Measurements from ENCODE around the gene KLRG1. TPM values are rescaled to one million over a fixed set of nuclear protein-coding genes. Genes with fewer than 3 reads are reported as not detected.

The KLRG1 gene
- total and polyA plus RNA-seq, 4 donors = 0.95 to 2.8 (median 2.6) TPM

DNA sequence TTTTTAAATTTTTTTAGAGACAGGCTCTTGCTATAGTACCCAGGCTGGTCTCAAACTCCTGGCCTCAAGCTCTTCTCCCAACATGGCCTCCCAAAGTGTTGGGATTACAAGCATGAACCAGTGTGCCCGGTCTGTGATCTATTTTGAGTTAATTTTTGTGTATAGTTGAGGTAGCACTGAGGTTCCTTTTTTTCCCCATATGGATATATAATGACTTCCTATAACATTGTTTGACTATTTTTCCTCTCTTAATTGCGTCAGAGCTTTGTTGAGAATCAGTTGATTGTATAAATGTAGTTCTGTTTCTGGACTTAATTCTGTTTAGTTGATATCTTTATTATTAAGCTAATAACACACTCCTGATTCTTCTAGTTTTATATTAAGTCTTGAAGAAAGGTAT is 31.3 kb upstream of the KLRG1 start:
- H3K4me3 ChIP-seq (ENCODE audit: low read depth in 1 of 3, low read length in 3 of 3) = no peak overlapping the region
- no peak overlapping the region for H3K27ac ChIP-seq (ENCODE audit: low read depth in 1 of 2, low read length in 2 of 2)

DNA sequence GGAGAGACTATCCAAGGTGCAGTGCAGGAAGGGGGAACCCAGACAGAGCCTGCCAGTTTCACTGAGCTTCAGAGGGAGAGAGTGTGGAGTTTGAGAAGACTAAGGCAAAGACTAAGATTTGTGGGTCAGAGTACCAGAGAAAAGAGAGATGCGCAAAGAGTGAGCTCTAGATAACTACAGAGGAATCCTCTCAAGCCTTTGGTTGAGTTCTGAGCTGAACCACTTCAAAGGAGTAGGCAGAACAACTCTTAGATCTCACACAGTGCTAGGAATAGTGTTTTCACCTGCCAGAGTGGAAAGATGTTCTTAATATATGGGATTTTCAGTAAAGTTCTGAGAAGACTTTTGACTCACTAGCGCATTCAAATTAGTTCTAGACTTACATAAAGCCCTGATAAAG is 29.2 kb upstream of the KLRG1 start:
- H3K9ac ChIP-seq (ENCODE audit: low read depth in 1 of 2, low read length in 2 of 2) = no peak overlapping the region
- H3K4me1 ChIP-seq (ENCODE audit: control insufficient read depth in 4 of 4, insufficient read depth in 4 of 4, low read length in 3 of 4) = no peaks in the 10 kb centered on the region
- WGBS = 96% methylated on average over 2 of the region's 2 CpGs
- no peaks in the 10 kb centered on the region for H3K27me3 ChIP-seq (ENCODE audit: control insufficient read depth in 4 of 4, insufficient read depth in 4 of 4, low read length in 3 of 4)
- peaks cover 0 to 5% (median 4%) of the 10 kb centered on the region in 4 donors for H3K9me3 ChIP-seq (ENCODE audit: control insufficient read depth in 4 of 4, low read length in 3 of 4)
- no peak for DNase-seq (ENCODE audit: low spot score)
- no peak overlapping the region for H3K27ac ChIP-seq (ENCODE audit: low read depth in 1 of 2, low read length in 2 of 2)
- H3K4me3 ChIP-seq (ENCODE audit: low read depth in 1 of 3, low read length in 3 of 3) = no peak overlapping the region
- peaks cover 0 to 3% (median 0%) of the 10 kb centered on the region in 4 donors for H3K36me3 ChIP-seq (ENCODE audit: control insufficient read depth in 4 of 4, insufficient read depth in 3 of 4, low read depth in 1 of 4, low read length in 3 of 4)
- TF ChIP-seq, protein P1, sequence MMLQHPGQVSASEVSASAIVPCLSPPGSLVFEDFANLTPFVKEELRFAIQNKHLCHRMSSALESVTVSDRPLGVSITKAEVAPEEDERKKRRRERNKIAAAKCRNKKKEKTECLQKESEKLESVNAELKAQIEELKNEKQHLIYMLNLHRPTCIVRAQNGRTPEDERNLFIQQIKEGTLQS (IDR thresholded peaks at IDR 0.05) = no peak
- no peak for TF ChIP-seq FOXA2 (IDR thresholded peaks at IDR 0.05)
- no peak for TF ChIP-seq RXRA (IDR thresholded peaks at IDR 0.05)
- TF ChIP-seq FOXA1 (IDR thresholded peaks at IDR 0.05) = no peak
- TF ChIP-seq SP1 (IDR thresholded peaks at IDR 0.05) = no peak
- TF ChIP-seq, protein P2, sequence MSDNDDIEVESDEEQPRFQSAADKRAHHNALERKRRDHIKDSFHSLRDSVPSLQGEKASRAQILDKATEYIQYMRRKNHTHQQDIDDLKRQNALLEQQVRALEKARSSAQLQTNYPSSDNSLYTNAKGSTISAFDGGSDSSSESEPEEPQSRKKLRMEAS (IDR thresholded peaks at IDR 0.05) = no peak
- TF ChIP-seq JUND (IDR thresholded peaks at IDR 0.05) = no peak
- TF ChIP-seq, protein P3, sequence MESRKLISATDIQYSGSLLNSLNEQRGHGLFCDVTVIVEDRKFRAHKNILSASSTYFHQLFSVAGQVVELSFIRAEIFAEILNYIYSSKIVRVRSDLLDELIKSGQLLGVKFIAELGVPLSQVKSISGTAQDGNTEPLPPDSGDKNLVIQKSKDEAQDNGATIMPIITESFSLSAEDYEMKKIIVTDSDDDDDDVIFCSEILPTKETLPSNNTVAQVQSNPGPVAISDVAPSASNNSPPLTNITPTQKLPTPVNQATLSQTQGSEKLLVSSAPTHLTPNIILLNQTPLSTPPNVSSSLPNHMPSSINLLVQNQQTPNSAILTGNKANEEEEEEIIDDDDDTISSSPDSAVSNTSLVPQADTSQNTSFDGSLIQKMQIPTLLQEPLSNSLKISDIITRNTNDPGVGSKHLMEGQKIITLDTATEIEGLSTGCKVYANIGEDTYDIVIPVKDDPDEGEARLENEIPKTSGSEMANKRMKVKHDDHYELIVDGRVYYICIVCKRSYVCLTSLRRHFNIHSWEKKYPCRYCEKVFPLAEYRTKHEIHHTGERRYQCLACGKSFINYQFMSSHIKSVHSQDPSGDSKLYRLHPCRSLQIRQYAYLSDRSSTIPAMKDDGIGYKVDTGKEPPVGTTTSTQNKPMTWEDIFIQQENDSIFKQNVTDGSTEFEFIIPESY (IDR thresholded peaks at IDR 0.05) = no peak
- no peak for TF ChIP-seq TAF1 (conservative IDR thresholded peaks at IDR 0.05)
- TF ChIP-seq GABPA (IDR thresholded peaks at IDR 0.05 in 1 of 2, conservative IDR thresholded peaks at IDR 0.05 in 1 of 2) = no peak
- no peak for TF ChIP-seq HNF4A (conservative IDR thresholded peaks at IDR 0.05)
- no peak for TF ChIP-seq NR2F2 (IDR thresholded peaks at IDR 0.05)

More for the DNA sequence above, 31.3 kb upstream of the KLRG1 start:
- TF ChIP-seq GABPA (IDR thresholded peaks at IDR 0.05 in 1 of 2, conservative IDR thresholded peaks at IDR 0.05 in 1 of 2) (no peak), HNF4A (conservative IDR thresholded peaks at IDR 0.05) (no peak), HNF4G (IDR thresholded peaks at IDR 0.05) (no peak), YY1 (IDR thresholded peaks at IDR 0.05) (no peak), FOXA1 (IDR thresholded peaks at IDR 0.05) (no peak), RAD21 (IDR thresholded peaks at IDR 0.05) (no peak), SP1 (IDR thresholded peaks at IDR 0.05) (no peak), RXRA (IDR thresholded peaks at IDR 0.05) (no peak), EGR1 (IDR thresholded peaks at IDR 0.05; ENCODE audit: low read depth in 2 of 2) (no peak), TAF1 (conservative IDR thresholded peaks at IDR 0.05) (no peak)
- TF ChIP-seq, protein P2 (IDR thresholded peaks at IDR 0.05) = no peak
- TF ChIP-seq, protein P4, sequence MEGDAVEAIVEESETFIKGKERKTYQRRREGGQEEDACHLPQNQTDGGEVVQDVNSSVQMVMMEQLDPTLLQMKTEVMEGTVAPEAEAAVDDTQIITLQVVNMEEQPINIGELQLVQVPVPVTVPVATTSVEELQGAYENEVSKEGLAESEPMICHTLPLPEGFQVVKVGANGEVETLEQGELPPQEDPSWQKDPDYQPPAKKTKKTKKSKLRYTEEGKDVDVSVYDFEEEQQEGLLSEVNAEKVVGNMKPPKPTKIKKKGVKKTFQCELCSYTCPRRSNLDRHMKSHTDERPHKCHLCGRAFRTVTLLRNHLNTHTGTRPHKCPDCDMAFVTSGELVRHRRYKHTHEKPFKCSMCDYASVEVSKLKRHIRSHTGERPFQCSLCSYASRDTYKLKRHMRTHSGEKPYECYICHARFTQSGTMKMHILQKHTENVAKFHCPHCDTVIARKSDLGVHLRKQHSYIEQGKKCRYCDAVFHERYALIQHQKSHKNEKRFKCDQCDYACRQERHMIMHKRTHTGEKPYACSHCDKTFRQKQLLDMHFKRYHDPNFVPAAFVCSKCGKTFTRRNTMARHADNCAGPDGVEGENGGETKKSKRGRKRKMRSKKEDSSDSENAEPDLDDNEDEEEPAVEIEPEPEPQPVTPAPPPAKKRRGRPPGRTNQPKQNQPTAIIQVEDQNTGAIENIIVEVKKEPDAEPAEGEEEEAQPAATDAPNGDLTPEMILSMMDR (IDR thresholded peaks at IDR 0.05; ENCODE audit: low read depth, low read length, missing input control) = no peak
- TF ChIP-seq, protein P3 (IDR thresholded peaks at IDR 0.05) = no peak
- TF ChIP-seq, protein P5, sequence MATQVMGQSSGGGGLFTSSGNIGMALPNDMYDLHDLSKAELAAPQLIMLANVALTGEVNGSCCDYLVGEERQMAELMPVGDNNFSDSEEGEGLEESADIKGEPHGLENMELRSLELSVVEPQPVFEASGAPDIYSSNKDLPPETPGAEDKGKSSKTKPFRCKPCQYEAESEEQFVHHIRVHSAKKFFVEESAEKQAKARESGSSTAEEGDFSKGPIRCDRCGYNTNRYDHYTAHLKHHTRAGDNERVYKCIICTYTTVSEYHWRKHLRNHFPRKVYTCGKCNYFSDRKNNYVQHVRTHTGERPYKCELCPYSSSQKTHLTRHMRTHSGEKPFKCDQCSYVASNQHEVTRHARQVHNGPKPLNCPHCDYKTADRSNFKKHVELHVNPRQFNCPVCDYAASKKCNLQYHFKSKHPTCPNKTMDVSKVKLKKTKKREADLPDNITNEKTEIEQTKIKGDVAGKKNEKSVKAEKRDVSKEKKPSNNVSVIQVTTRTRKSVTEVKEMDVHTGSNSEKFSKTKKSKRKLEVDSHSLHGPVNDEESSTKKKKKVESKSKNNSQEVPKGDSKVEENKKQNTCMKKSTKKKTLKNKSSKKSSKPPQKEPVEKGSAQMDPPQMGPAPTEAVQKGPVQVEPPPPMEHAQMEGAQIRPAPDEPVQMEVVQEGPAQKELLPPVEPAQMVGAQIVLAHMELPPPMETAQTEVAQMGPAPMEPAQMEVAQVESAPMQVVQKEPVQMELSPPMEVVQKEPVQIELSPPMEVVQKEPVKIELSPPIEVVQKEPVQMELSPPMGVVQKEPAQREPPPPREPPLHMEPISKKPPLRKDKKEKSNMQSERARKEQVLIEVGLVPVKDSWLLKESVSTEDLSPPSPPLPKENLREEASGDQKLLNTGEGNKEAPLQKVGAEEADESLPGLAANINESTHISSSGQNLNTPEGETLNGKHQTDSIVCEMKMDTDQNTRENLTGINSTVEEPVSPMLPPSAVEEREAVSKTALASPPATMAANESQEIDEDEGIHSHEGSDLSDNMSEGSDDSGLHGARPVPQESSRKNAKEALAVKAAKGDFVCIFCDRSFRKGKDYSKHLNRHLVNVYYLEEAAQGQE (IDR thresholded peaks at IDR 0.05) = no peak
- no peak for DNase-seq (ENCODE audit: low spot score)
- Histone ChIP-seq H3K9ac (ENCODE audit: low read depth in 1 of 2, low read length in 2 of 2) (no peak overlapping the region), H3K9me3 (ENCODE audit: control insufficient read depth in 4 of 4, low read length in 3 of 4) (peaks cover 0 to 12% (median 5%) of the 10 kb centered on the region in 4 donors), H3K27me3 (ENCODE audit: control insufficient read depth in 4 of 4, insufficient read depth in 4 of 4, low read length in 3 of 4) (no peaks in the 10 kb centered on the region), H3K4me1 (ENCODE audit: control insufficient read depth in 4 of 4, insufficient read depth in 4 of 4, low read length in 3 of 4) (no peaks in the 10 kb centered on the region), H3K36me3 (ENCODE audit: control insufficient read depth in 4 of 4, insufficient read depth in 3 of 4, low read depth in 1 of 4, low read length in 3 of 4) (peaks cover 0 to 3% (median 1%) of the 10 kb centered on the region in 4 donors)
- 82% methylated on average over 2 of the region's 2 CpGs for WGBS

Data from liver (tissue), 9 donors.